Activated naive CD4-positive, alpha-beta T cell treated with anti-CD3 and anti-CD28 coated beads, Interleukin-2, amount 10 ng/mL, durations not matched to agents 5 hours and 36 hours (primary cell): ENCODE measurements around the gene ODAD3. TPM values are rescaled to one million over a fixed set of nuclear protein-coding genes. Genes with fewer than 3 reads are reported as not detected.

Experiments
- total RNA-seq, 2 experiments: library from RNA; stranded (reverse); gene quantifications; one replicate each; pipeline ENCODE4 v1.2.3, GENCODE V29; 2021

ODAD3 gene
- not detected for total RNA-seq

DNA sequence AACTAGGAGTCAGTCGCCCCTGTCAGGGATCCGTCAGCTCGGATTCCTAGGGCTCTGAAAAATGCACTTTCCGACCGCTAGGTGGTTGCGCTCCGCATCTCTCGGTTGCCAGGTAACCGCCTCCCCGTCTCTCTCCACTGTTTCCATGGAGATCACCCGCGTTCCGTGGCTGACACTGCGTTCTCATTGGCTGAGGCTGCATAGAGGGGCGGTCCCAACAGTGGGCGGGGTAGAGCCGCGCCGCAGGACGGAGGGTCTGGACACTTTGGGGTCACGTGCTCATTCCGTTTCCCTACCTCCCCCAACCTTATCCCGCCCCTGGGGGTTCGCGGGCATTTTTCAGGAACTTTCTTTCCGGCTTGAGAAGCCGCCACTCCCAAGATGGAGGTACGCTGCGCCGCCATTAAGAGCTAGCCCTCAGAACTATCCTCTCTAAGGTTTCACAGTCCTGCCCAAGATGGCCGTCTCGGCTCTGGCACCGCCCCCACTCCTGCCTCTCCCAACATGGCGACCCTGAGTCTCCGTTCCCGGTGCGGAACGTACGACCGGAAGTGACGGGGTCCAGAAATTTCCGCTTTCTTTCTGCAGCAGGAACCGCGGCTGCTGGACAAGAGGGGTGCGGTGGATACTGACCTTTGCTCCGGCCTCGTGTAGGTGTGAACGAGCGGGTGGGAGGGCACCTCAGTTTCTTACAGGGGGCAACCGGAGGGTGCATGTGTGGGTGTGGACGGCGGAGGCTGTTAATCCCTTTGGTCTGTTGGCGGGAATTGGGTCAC is at the start of gene ODAD3, which contains the start of gene PRKCSH:
Gene ODAD3, minus strand, starts transcription at position 65 of the 776 bp plus-strand sequence. CDS start 105 bp downstream, outside the sequence.
Gene PRKCSH, plus strand, starts transcription at position 579 of the 776 bp plus-strand sequence. CDS start 483 bp downstream, outside the sequence.

DNA sequence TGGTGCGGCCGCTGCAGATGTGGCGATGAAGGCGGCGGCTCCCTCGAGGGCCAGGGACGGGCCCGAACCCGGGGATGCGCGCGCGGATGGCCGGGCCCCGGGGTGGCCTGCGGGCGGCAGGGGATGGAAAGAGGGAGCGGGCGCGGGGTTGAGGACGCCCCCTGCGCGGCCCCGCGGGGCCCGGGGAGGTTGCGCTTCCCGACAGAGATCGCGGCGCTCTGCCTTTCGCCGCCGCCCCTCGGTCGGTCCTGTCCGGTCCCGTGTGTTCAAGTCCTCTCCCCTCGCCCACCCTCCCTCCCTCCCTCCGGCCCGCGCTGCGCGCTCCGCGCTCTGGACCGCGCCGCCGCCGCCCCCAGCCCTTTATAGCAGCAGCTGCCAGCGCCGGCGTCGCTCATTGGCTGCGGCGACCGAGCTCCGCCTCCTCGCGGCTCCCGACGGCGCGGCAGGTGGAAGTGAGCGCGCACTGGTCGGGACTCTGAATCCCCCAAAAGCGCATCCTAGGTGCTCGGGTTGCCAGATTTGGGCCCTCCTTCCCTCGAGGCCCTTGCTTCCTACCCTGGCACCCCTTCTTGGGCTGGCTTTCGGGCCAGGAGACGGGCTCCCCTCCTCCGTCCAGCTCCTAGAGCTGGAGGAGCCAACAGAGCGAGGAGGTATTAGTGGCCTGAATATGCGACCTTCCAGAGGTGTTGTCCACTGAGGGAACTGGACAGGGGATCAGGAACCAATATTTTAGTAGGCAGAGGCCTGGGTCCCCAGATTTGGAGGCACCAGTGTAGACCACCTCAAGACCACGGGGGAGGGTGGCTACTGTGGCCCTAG is 46.0 kb upstream of the ODAD3 start, which contains the start of gene ELAVL3:
Gene ELAVL3, minus strand, starts transcription at position 332 of the 819 bp plus-strand sequence. CDS start 438 bp downstream, outside the sequence.

DNA sequence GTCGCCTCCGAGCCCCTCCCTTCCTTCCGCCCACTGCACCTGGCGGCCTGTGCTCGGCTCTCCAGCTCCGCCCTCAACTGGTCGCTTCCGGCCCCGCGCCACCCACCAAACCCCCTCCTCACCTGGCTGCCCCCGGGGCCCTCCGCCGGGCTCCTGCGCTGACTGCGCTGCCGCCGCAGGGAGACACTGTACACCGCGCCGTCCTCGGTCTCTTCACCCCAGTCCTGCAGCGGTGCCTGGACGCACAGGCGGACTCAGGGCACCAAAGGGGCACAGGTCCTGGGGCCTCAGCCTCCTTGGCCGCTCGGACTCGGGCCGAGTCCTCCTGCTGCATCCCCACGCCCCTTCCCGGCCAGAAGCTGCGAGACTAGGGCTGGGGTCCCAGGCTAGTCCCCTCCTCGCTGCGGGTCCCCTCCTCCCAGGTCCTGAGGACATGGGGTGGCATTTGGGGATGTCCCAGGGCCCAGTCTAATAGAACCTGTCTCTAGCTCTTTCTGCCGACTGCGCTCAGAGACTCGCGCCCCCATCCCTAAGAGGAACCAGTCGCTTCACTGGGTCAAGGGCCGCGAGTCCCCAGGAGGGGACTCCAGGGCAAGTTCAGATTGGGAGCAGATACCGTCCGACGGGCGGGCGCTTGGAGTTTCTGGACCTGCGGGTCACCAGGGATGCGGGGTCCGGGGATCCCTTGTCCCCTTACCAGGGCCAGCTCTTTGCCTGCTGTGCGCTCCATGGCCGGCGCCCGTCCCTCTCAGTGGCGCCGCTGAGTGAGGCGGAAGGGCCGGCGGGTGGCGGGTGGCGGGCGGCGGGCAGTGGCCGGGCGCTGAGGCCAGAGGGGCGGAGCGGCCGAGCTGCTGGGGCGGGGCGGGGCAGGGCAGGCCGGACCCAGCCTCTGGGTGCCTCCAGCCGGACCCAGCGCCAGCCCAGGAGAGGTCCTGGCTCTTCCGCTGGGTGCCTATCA is 16.1 kb downstream of the ODAD3 start, which contains the start of gene RGL3:
Gene RGL3, minus strand, starts transcription at position 766 of the 958 bp plus-strand sequence. Its CDS starts 36 bp downstream, at position 730.

GRCh38 chr19:11374433-11375142 is 60.3 kb downstream of the ODAD3 start, which contains the start of gene SWSAP1:
SWSAP1 (plus strand) TSS chr19:11374666; CDS start chr19:11374681, 15 bp downstream.

Other genes with a start within 250 kb of the ODAD3 start
- 1 to 10 TPM; 7.4 to 8.5 TPM for gene KANK2, start 237.6 kb downstream of the ODAD3 start, total RNA-seq
- gene ANGPTL8, start 195.5 kb downstream of the ODAD3 start, total RNA-seq, result not detected
- gene DOCK6, start 172.6 kb downstream of the ODAD3 start, total RNA-seq, result under 1 TPM; 0.28 to 0.39 TPM
- not detected for gene TSPAN16, start 139.0 kb downstream of the ODAD3 start, total RNA-seq
- gene RAB3D, start 95.5 kb downstream of the ODAD3 start, total RNA-seq, result 1 to 10 TPM; 6.4 to 7.0 TPM
- 10 to 100 TPM; 25.2 to 25.4 TPM for gene TMEM205, start 88.9 kb downstream of the ODAD3 start, total RNA-seq
- gene CCDC159, start 88.6 kb downstream of the ODAD3 start, total RNA-seq, result 10 to 100 TPM; 21.4 to 22.4 TPM
- 1 to 10 TPM; 1.6 to 2.6 TPM for gene PLPPR2, start 79.7 kb downstream of the ODAD3 start, total RNA-seq
- gene SWSAP1, start 60.5 kb downstream of the ODAD3 start, total RNA-seq, result 1 to 10 TPM; 3.7 to 4.3 TPM
- 1 to 10 TPM; 5.8 to 6.1 TPM for gene EPOR, start 50.8 kb downstream of the ODAD3 start, total RNA-seq
- gene RGL3, start 15.8 kb downstream of the ODAD3 start, total RNA-seq, result not detected
- gene PRKCSH, start 514 bp upstream of the ODAD3 start, total RNA-seq, result 100 to 1,000 TPM; 324 to 337 TPM
- gene ELAVL3, start 45.9 kb upstream of the ODAD3 start, total RNA-seq, result under 1 TPM in 1 of 2 experiments, not detected in 1; 0.58 TPM
- gene ZNF653, start 70.7 kb upstream of the ODAD3 start, total RNA-seq, result 10 to 100 TPM; 20.6 to 20.8 TPM
- 10 to 100 TPM; 23.5 TPM for gene ECSIT, start 94.0 kb upstream of the ODAD3 start, total RNA-seq
- gene CNN1, start 103.7 kb upstream of the ODAD3 start, total RNA-seq, result not detected
- 10 to 100 TPM; 43.0 to 45.9 TPM for gene ELOF1, start 124.1 kb upstream of the ODAD3 start, total RNA-seq
- 10 to 100 TPM; 24.9 to 27.7 TPM for gene ACP5, start 142.5 kb upstream of the ODAD3 start, total RNA-seq
- 1 to 10 TPM; 5.6 to 5.7 TPM for gene ZNF627, start 162.4 kb upstream of the ODAD3 start, total RNA-seq